Measurements from ENCODE around the gene SMPD1.
"Not testable (repeated sequence)": the region's sequence is repeated elsewhere in the genome, so short reads cannot be mapped to it uniquely, and the experiment has no call there.

SMPD1 gene

GRCh38 chr11:6388748-6389147 lies 1.5 kb upstream of the SMPD1 start:
- no peak for DNase-seq (ENCODE audit: low read depth in 3 of 3)

- no peak for DNase-seq (ENCODE audit: low read depth in 3 of 3)
Measured at GRCh38 chr11:6390718-6391469, 620 bp downstream of the SMPD1 start.

GRCh38 chr11:6391537-6392134 lies 1.4 kb downstream of the SMPD1 start:
- DNase-seq (ENCODE audit: low read depth in 3 of 3), result no peak

- DNase-seq (ENCODE audit: low read depth in 3 of 3), result not testable (repeated sequence)
Measured at GRCh38 chr11:6392251-6392650, 2.0 kb downstream of the SMPD1 start.

- DNase-seq (ENCODE audit: low read depth in 3 of 3), result no peak
Measured at GRCh38 chr11:6393989-6394670, 3.9 kb downstream of the SMPD1 start.

GRCh38 chr11:6395470-6396060 lies 5.3 kb downstream of the SMPD1 start:
- no peak for DNase-seq (ENCODE audit: low read depth in 3 of 3)

DNA sequence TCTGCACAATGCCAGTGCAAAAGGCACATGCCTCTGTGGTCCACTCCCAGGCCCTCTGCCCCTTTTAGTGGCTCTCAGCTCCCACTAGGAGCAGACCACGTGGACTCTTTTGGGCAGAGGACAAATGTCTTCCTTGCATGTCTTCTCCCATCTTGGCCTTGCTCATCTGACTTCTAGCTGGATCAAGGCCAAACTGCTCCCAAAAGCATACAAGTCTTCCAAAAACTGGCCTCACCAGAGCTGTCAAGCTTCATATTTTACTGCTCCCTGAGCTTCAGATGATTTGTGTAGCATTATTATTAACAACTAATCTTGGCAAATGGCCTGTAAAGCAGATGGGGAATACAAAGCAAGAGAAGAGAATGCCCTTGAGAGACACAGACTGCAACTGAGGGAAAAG lies 6.9 kb downstream of the SMPD1 start:
- DNase-seq (ENCODE audit: low read depth in 3 of 3), result no peak

GRCh38 chr11:6397636-6398035 lies 7.4 kb downstream of the SMPD1 start:
- no peak for DNase-seq (ENCODE audit: low read depth in 3 of 3)

DNA sequence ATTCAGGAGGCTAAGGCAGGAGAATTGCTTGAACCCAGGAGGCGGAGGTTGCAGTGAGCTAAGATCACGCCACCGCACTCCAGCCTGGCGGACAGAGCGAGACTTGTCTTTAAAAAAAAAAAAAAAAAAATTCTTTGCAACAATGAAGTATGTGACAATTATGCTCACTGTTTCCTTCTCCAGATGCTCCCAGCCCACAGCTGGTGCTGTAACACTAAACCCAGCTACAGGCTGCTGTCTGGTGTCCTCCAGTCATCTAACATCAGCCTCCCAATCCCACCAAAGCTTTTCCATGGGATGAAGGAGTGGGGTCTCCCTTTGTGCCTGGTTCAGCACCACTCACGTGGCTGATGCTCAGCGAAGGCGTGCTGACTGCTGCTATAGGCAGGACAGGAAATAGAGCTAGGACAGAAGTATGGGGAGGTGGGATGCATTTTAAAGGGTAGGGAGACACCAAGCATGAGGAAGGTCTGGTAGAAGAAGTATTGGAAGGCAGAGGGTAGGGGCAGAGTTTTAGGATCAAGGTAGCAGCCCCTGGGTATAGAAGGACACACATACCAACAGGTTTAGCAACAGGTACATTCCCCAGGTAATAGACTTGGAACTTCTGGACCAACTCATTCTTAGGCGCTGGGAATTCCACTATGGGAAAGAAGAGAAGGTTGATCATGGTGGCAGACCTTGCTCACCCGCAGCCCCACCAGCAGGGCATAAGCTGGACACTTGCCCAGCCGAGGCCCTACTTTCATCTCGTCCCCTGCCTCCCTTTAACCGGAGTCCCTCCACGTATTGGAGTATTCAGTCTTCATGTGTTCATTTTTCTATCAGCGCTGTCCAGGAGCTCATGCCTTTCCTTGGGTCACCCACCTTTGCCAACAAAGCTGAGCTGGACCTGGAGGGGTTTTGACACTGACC lies 10.4 kb downstream of the SMPD1 start:
- DNase-seq (ENCODE audit: low read depth in 3 of 3), result no peak

GRCh38 chr11:6401464-6401863 lies 11.2 kb downstream of the SMPD1 start:
- DNase-seq (ENCODE audit: low read depth in 3 of 3), result no peak

- no peak for DNase-seq (ENCODE audit: low read depth in 3 of 3)
Measured at GRCh38 chr11:6402061-6402470, 11.8 kb downstream of the SMPD1 start.

- peak; percentile 33 to 52 (median 51) for DNase-seq (ENCODE audit: low read depth in 3 of 3)
Measured at GRCh38 chr11:6402561-6402981, 12.3 kb downstream of the SMPD1 start.

DNA sequence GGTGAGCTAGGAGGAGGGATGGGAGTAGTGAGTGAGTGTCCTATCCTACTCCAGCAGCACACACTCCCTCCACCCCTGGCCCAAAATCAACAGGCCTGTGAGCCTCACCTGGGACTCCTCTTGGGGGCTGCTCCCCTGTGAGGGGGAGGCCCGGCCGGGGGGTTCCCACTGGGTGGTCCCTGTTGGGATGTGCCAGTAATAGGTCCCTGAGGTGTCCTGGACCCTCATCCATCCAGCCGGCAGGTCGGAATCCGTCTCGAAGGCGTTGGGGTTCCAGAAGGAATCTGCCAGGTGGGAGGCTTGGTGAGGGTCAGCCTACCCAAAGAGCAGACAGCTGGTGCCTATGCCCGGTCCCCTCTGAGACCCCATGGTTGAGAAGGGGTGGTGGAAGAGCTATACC lies 13.3 kb downstream of the SMPD1 start:
- no peak for DNase-seq (ENCODE audit: low read depth in 3 of 3)

DNA sequence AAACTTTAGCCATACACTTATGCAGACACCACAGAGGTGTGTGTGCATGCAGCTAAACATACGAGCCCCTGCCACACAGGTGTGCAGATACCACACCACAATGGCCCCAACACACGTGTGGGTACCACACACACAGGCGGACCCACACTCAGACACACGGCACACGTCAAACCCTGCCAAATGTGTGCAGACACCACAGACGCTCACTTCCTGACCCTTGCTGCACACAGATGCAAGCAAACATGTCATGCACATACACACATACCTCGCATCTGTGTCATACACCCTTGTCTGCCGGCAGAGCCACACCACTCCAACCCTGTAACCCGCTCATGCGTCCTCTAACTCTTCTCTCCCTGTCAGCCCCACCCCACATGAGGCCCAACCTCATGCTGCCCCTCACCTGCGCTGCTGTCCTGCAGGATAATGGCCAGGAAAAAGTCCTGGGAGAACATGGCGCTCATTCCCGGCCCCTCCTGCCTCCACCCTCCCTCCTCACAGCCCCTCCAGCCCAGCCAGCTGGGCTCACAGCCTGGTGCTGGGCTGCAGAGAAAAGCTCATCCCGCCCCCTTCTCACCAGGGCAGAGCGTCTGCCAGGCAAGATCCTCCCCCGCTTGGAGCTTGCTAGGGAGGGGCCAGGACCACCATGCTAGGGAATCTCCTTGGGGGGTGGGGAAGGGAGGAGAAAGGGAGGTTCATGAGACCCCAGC lies 14.2 kb downstream of the SMPD1 start:
- DNase-seq (ENCODE audit: low read depth in 3 of 3), result no peak

DNA sequence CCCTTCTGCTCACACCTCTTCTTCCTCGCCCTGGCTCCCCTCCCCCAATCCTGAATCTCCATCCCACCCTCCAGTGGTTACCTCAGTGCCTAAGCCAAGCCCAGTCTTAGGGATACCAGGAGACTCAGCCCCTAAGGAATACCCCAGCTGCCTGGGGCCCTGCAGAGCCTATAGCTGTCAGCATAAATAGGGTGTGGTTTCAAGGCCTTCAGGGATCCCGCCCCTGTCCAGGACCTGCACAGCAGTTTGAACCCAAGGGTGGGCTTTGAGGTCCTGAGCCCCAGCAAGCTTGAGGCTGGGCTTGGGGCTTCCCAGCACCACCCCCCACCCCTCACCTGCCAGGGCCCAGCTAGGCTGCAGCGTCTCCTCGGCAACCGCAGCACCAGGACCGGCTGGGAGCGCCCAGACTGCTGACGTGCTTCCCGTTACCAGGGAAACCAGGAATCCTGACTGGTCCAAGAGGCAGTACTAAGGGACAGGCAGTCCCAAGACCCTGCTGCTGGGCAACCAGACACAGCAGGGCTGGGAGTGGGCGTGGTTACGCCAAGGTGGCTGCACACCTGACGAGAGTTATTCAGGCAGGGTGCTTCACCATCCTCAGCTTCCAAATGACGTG lies 14.9 kb downstream of the SMPD1 start:
- DNase-seq (ENCODE audit: low read depth in 3 of 3), result no peak

DNA sequence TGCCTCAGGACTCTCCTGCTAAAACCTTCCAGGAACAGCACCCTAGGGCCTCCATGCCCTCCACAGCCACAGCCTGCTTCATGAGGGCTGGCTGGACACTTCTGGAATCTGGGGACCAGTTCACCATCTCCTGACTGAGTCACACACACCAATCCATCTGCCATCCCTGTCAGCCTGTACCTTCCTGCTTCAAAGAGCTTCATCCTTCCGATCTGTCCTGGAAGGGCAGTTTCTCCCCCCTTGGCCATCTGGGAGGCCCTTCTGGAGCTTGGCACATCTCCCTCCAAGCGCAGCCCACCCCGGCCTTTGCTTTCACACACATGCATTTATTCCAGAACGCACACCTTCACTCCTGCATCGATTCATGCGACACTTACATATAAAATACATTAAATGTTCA lies 15.6 kb downstream of the SMPD1 start:
- DNase-seq (ENCODE audit: low read depth in 3 of 3), result no peak

GRCh38 chr11:6406370-6406769 lies 16.1 kb downstream of the SMPD1 start:
- DNase-seq (ENCODE audit: low read depth in 3 of 3), result no peak

GRCh38 chr11:6410695-6411430 lies 20.6 kb downstream of the SMPD1 start:
- no peak for DNase-seq (ENCODE audit: low read depth in 3 of 3)

GRCh38 chr11:6411594-6412031 lies 21.3 kb downstream of the SMPD1 start:
- no peak for DNase-seq (ENCODE audit: low read depth in 3 of 3)

DNA sequence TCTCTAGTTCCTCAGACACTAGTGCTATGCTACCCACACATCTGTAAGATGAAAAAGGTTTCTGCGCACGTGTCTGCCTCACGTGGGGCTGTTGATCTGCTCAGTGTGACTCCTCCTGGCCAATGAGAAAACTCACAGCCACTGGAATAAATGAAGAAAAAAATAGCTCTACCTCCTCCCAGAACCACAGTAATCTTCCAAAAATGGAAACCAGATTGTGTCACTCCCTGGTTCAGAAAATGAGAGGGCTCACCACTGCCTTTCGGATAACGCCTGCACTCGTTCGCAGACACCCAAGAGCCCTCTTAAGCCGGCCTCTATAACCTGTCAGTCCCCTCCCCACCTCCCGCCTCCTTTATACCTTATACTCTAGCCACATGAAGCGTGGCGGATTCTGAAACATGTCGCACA lies 23.5 kb downstream of the SMPD1 start:
- DNase-seq (ENCODE audit: low read depth in 3 of 3), result peak; percentile 44 to 74 (median 46)
